GM12878 (cell line): ENCODE measurements around the gene MAFG.

Source experiments
- BACH1 ChIP-seq: fragments of 450-650 bp; IDR thresholded peaks from 2 replicates; pipeline ENCODE4 v1.6.1; 2017; ENCODE audit warnings: mild to moderate bottlenecking, borderline replicate concordance
- E2F8 ChIP-seq: fragments of 450-650 bp; IDR thresholded peaks from 2 replicates; pipeline ENCODE4 v1.6.1; 2018; ENCODE audit warnings: mild to moderate bottlenecking, low read depth, moderate library complexity; ENCODE audit not compliant: partially characterized antibody
- FOXM1 ChIP-seq: IDR thresholded peaks from 2 replicates; pipeline ENCODE4 v1.6.1; 2012; ENCODE audit warnings: low read depth, mild to moderate bottlenecking, inconsistent platforms, low read length, moderate library complexity
- HCFC1 ChIP-seq: fragments of 150-350 bp; IDR thresholded peaks from 2 replicates; pipeline ENCODE4 v1.6.1; 2014; ENCODE audit warnings: low read length
- HDAC6 ChIP-seq: fragments of 200-600 bp; sonication (generic); IDR thresholded peaks from one replicate; pipeline ENCODE4 v1.8.0; 2017; ENCODE audit warnings: antibody characterized with exemption; ENCODE audit not compliant: unreplicated experiment
- POLR2A ChIP-seq: IDR thresholded peaks from 2 replicates; pipeline ENCODE4 v1.6.1; 2011; ENCODE audit warnings: low read depth, mild to moderate bottlenecking, low read length
- PRDM15 ChIP-seq: fragments of 450-650 bp; formaldehyde crosslinking; IDR thresholded peaks from 2 replicates; pipeline ENCODE4 v1.4.0; 2020; ENCODE audit warnings: mild to moderate bottlenecking, moderate library complexity
- SIX5 ChIP-seq: IDR thresholded peaks from 2 replicates; pipeline ENCODE4 v1.6.1; 2011; ENCODE audit warnings: mild to moderate bottlenecking, low read depth, low read length, moderate library complexity; ENCODE audit not compliant: severe bottlenecking
- SMC3 ChIP-seq: IDR thresholded peaks from 2 replicates; pipeline ENCODE4 v1.6.1; 2011; ENCODE audit warnings: low read length, improper control_type of control experiment, borderline replicate concordance
- TAF1 ChIP-seq: IDR thresholded peaks from 2 replicates; pipeline ENCODE4 v1.6.1; 2011; ENCODE audit warnings: mild to moderate bottlenecking, low read depth, low read length, borderline replicate concordance
- YY1 ChIP-seq: IDR thresholded peaks from 2 replicates; pipeline ENCODE4 v1.6.1; 2011; ENCODE audit warnings: low read depth, mild to moderate bottlenecking, low read length
- TF ChIP-seq, protein P1 (sequence below), 3 experiments: IDR thresholded peaks in 2 of 3; conservative IDR thresholded peaks in 1 of 3; 2 replicates each; pipeline ENCODE4 v1.5.1; 2011; ENCODE audit warnings: low read depth in 3 of 3, low read length in 3 of 3, mild to moderate bottlenecking in 3 of 3, control low read depth in 2 of 3, moderate library complexity in 2 of 3, inconsistent platforms in 1 of 3, mixed read lengths in 1 of 3; ENCODE audit not compliant: control insufficient read depth in 2 of 3, insufficient read depth in 1 of 3; ENCODE audit errors: extremely low read depth in 1 of 3
- TF ChIP-seq, protein P2 (sequence below): IDR thresholded peaks from 2 replicates; pipeline ENCODE4 v1.6.1; 2012; ENCODE audit warnings: improper control_type of control experiment, low read depth, low read length; ENCODE audit not compliant: insufficient replicate concordance
- TF ChIP-seq, protein P3 (sequence below): IDR thresholded peaks from 2 replicates; pipeline ENCODE4 v1.6.1; 2011; ENCODE audit warnings: borderline replicate concordance, low read depth, mild to moderate bottlenecking, moderate library complexity, mixed read lengths, low read length; ENCODE audit not compliant: insufficient read depth; ENCODE audit errors: extremely low read length

- TF ChIP-seq YY1 (no peak), HDAC6 (no peak), POLR2A (no peak), HCFC1 (no peak), BACH1 (no peak), E2F8 (no peak), SIX5 (no peak), SMC3 (no peak), PRDM15 (CRISPR knock-in tag) (no peak), FOXM1 (no peak), TAF1 (no peak)
- TF ChIP-seq, protein P1, sequence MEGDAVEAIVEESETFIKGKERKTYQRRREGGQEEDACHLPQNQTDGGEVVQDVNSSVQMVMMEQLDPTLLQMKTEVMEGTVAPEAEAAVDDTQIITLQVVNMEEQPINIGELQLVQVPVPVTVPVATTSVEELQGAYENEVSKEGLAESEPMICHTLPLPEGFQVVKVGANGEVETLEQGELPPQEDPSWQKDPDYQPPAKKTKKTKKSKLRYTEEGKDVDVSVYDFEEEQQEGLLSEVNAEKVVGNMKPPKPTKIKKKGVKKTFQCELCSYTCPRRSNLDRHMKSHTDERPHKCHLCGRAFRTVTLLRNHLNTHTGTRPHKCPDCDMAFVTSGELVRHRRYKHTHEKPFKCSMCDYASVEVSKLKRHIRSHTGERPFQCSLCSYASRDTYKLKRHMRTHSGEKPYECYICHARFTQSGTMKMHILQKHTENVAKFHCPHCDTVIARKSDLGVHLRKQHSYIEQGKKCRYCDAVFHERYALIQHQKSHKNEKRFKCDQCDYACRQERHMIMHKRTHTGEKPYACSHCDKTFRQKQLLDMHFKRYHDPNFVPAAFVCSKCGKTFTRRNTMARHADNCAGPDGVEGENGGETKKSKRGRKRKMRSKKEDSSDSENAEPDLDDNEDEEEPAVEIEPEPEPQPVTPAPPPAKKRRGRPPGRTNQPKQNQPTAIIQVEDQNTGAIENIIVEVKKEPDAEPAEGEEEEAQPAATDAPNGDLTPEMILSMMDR (IDR thresholded peaks at IDR 0.05 in 2 of 3, conservative IDR thresholded peaks at IDR 0.05 in 1 of 3; ENCODE audit: control insufficient read depth in 2 of 3, extremely low read depth in 1 of 3, insufficient read depth in 1 of 3, low read depth in 3 of 3, low read length in 3 of 3), result no peak
- TF ChIP-seq, protein P2, sequence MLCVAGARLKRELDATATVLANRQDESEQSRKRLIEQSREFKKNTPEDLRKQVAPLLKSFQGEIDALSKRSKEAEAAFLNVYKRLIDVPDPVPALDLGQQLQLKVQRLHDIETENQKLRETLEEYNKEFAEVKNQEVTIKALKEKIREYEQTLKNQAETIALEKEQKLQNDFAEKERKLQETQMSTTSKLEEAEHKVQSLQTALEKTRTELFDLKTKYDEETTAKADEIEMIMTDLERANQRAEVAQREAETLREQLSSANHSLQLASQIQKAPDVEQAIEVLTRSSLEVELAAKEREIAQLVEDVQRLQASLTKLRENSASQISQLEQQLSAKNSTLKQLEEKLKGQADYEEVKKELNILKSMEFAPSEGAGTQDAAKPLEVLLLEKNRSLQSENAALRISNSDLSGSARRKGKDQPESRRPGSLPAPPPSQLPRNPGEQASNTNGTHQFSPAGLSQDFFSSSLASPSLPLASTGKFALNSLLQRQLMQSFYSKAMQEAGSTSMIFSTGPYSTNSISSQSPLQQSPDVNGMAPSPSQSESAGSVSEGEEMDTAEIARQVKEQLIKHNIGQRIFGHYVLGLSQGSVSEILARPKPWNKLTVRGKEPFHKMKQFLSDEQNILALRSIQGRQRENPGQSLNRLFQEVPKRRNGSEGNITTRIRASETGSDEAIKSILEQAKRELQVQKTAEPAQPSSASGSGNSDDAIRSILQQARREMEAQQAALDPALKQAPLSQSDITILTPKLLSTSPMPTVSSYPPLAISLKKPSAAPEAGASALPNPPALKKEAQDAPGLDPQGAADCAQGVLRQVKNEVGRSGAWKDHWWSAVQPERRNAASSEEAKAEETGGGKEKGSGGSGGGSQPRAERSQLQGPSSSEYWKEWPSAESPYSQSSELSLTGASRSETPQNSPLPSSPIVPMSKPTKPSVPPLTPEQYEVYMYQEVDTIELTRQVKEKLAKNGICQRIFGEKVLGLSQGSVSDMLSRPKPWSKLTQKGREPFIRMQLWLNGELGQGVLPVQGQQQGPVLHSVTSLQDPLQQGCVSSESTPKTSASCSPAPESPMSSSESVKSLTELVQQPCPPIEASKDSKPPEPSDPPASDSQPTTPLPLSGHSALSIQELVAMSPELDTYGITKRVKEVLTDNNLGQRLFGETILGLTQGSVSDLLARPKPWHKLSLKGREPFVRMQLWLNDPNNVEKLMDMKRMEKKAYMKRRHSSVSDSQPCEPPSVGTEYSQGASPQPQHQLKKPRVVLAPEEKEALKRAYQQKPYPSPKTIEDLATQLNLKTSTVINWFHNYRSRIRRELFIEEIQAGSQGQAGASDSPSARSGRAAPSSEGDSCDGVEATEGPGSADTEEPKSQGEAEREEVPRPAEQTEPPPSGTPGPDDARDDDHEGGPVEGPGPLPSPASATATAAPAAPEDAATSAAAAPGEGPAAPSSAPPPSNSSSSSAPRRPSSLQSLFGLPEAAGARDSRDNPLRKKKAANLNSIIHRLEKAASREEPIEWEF, result no peak
- TF ChIP-seq, protein P3, sequence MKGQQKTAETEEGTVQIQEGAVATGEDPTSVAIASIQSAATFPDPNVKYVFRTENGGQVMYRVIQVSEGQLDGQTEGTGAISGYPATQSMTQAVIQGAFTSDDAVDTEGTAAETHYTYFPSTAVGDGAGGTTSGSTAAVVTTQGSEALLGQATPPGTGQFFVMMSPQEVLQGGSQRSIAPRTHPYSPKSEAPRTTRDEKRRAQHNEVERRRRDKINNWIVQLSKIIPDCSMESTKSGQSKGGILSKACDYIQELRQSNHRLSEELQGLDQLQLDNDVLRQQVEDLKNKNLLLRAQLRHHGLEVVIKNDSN, result no peak
These were observed 26.9 kb upstream of the MAFG start for GRCh38 chr17:81954131-81955057.
